HepG2 (cell line): Measurements from ENCODE around the gene MUC6.

Source experiments
- GABPA ChIP-seq, 2 experiments: IDR thresholded peaks; 2 replicates each; pipeline ENCODE4 v1.6.1; 2011 to 2016; ENCODE audit warnings: low read depth in 2 of 2, low read length in 1 of 2, missing biosample characterization in 1 of 2, missing genetic modification characterization in 1 of 2
- MAFF ChIP-seq: IDR thresholded peaks from 2 replicates; pipeline ENCODE4 v1.6.1; 2011; ENCODE audit warnings: low read depth, low read length, improper control_type of control experiment
- MYPOP ChIP-seq: sonication (generic); formaldehyde crosslinking; IDR thresholded peaks from 2 replicates; pipeline ENCODE4 v1.8.1; 2023; ENCODE audit warnings: mild to moderate bottlenecking, moderate library complexity, missing genetic modification reagents
- NFATC3 ChIP-seq: sonication (generic); formaldehyde crosslinking; IDR thresholded peaks from 2 replicates; pipeline ENCODE4 v1.5.1; 2020; ENCODE audit warnings: mild to moderate bottlenecking, missing genetic modification reagents
- TAF1 ChIP-seq: sonication (generic); formaldehyde crosslinking; IDR thresholded peaks from 2 replicates; pipeline ENCODE4 v1.4.0; 2020; ENCODE audit warnings: missing genetic modification reagents
- ZNF317 ChIP-seq: sonication (generic); formaldehyde crosslinking; IDR thresholded peaks from 2 replicates; pipeline ENCODE4 v1.5.0; 2020; ENCODE audit warnings: mild to moderate bottlenecking, missing genetic modification reagents
- TF ChIP-seq, protein P1 (sequence below): sonication (generic); formaldehyde crosslinking; conservative IDR thresholded peaks from 2 replicates; pipeline ENCODE4 v1.4.0; 2020; ENCODE audit warnings: missing genetic modification reagents

DNA sequence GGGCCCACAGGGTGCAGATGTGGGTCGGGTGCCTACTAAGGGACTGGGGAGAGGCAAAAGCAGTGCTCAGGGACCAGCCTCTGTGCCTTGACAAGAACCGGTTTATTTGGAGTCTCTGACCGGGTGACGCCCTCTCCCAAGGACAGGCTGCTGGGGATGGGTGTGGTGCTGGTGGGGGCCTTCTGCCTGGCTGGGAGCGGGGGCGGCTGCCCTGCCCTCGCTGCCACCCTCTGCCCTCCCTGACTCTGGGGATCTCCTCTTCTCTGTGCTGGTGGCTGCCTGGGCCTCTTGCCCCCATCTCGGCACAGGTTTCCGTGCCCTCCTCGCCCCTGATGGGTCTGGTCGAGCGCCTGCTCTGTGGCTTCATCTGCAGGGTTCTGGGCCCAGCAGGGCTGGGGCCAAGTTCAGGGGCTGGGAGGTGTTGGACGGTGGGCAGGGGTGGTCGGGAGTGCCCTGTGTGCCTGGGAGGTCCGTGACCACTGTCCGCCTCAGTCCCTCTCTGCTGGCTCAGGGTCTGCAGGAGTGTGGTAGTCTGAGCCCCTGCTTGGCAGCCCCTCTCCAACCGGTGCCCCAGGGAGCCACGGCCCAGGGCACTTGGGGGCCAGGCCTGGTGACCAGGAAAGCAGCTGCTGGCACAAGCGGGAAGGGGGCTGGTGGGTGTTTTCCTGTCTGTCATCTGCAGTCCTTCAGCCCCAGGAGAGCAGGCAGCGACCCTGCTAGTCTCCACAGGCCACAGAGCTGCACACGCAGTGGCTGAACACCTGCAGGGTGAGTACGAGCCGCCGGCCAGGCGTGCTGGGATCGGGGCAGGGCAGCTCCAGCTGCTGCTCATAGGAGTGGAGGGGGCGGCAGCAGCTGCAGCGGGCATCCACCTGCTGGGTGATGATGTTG is 23.5 kb downstream of the MUC6 start:
- TF ChIP-seq NFATC3 (CRISPR knock-in tag) (no peak), ZNF317 (CRISPR knock-in tag) (no peak), TAF1 (no peak), GABPA (IDR thresholded peaks at IDR 0.05; ENCODE audit: low read depth, low read length) (no peak), GABPA (CRISPR knock-in tag; IDR thresholded peaks at IDR 0.05; ENCODE audit: low read depth) (no peak), MYPOP (CRISPR knock-in tag) (no peak), MAFF (no peak)
- TF ChIP-seq, protein P1, sequence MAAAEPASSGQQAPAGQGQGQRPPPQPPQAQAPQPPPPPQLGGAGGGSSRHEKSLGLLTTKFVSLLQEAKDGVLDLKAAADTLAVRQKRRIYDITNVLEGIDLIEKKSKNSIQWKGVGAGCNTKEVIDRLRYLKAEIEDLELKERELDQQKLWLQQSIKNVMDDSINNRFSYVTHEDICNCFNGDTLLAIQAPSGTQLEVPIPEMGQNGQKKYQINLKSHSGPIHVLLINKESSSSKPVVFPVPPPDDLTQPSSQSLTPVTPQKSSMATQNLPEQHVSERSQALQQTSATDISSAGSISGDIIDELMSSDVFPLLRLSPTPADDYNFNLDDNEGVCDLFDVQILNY (CRISPR knock-in tag): no peak
